ENCODE results near the gene ZNF138. TPM values are rescaled to one million over a fixed set of nuclear protein-coding genes. Genes with fewer than 3 reads are reported as not detected.

The ZNF138 gene
- total RNA-seq = 10 to 100 TPM in 1 of 4 donors, 1 to 10 TPM in 3; 4.5 to 11.6 (median 6.8) TPM

DNA sequence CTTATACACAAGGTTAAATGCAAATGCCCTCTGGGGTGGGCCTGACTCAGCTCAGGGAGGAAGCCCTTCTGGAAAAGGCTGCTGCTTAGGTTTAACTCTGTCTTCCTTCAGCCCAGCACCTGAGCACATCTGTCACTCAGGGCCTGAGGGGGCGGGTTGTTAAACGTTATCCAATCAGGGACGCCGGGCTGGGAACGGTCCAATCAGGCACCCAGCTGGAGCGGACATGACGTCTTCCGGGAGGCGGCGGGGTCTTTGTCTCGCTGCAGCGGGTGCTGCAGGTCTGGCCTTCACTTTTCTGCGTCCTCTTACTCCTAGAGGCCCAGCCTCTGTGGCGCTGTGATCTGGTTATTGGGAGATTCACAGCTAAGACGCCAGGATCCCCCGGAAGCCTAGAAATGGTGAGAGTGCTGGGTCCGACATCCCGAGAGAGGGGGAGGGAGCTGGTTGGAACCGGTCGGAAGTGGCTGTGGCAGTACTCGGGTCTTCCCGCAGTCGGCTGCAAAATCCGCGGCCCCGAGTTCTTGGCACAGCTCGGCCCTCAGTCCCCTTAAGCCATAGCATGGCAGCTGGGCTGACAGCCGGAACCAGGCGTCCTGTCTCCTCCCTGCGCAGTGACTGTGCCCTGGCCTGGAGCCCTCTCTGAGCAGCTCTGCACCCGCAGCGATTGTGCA lies at the start of gene ZNF138:
Gene ZNF138, plus strand, starts transcription at position 258 of the 674 bp plus-strand sequence. Its CDS starts 141 bp downstream, at position 399.
- in situ Hi-C loops (cut with MboI; ENCODE audit: low sequenced_read_pairs in 4 of 4) (loop anchor here in 2 of 4 donors (10.0 to 25.0 kb wide), 2 partner anchors 110 to 482 kb away; partner anchors contain the start of genes ZNF273 (in 2 of the 2) and ZNF736 (in 1 of the 2)), intact Hi-C loops (cut with DNase I; ENCODE audit: low total_unique reads) (loop anchor here (10.0 kb wide), 2 partner anchors 110 to 480 kb away; partner anchors contain the start of genes ZNF273 and ZNF736)
- TF ChIP-seq, protein P1, sequence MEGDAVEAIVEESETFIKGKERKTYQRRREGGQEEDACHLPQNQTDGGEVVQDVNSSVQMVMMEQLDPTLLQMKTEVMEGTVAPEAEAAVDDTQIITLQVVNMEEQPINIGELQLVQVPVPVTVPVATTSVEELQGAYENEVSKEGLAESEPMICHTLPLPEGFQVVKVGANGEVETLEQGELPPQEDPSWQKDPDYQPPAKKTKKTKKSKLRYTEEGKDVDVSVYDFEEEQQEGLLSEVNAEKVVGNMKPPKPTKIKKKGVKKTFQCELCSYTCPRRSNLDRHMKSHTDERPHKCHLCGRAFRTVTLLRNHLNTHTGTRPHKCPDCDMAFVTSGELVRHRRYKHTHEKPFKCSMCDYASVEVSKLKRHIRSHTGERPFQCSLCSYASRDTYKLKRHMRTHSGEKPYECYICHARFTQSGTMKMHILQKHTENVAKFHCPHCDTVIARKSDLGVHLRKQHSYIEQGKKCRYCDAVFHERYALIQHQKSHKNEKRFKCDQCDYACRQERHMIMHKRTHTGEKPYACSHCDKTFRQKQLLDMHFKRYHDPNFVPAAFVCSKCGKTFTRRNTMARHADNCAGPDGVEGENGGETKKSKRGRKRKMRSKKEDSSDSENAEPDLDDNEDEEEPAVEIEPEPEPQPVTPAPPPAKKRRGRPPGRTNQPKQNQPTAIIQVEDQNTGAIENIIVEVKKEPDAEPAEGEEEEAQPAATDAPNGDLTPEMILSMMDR (IDR thresholded peaks at IDR 0.05 in 4 of 5, conservative IDR thresholded peaks at IDR 0.05 in 1 of 5) = peak in 1 of 5 experiments; percentile 25
- TF ChIP-seq POLR2A (IDR thresholded peaks at IDR 0.05) = peak; percentile 53 to 67

DNA sequence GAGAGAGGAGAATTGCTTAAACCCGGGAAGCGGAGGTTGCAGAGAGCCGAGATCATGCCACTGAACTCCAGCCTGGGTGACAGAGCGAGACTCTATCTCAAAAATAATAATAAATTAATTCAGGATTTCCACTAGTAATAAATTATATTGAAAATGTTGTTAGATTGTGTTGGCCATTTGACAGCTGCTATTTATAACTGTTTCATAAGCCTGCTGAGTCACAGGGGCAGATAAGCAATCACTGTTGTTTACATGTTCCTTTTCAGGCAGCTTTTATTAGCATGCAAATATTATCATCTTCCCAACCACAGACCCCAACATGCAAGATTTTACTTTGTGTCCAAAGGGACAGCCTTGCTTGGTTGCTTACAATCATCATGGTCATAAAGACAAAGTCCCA lies 49.5 kb upstream of the ZNF138 start:
- H3K9me3 ChIP-seq = no peaks in the 10 kb centered on the region
- H3K27me3 ChIP-seq = no peaks in the 10 kb centered on the region
- H3K36me3 ChIP-seq = no peaks in the 10 kb centered on the region
- no peaks in the 10 kb centered on the region for H3K4me1 ChIP-seq
- DNase-seq (no peak), ATAC-seq (no peak)
- H3K4me3 ChIP-seq = no peak overlapping the region
- in situ Hi-C loops (cut with MboI; ENCODE audit: low sequenced_read_pairs in 4 of 4) = no loop called here
- intact Hi-C loops (cut with DNase I; ENCODE audit: low total_unique reads) = no loop called here
- H3K27ac ChIP-seq = no peak overlapping the region
- TF ChIP-seq, protein P1 (IDR thresholded peaks at IDR 0.05 in 4 of 5, conservative IDR thresholded peaks at IDR 0.05 in 1 of 5) = no peak
- TF ChIP-seq POLR2A (IDR thresholded peaks at IDR 0.05) = no peak

More for the DNA sequence above, at the start of gene ZNF138:
- peaks cover 6 to 20% of the 10 kb centered on the region in 2 donors for H3K4me1 ChIP-seq
- ATAC-seq (peak; percentile 99 to 100), DNase-seq (peak; percentile 95 to 96)
- H3K9me3 ChIP-seq = no peaks in the 10 kb centered on the region
- peak within 1 kb of the TSS; percentile 71 to 88 (median 82) for H3K27ac ChIP-seq
- peaks cover 0 to 5% of the 10 kb centered on the region in 2 donors for H3K36me3 ChIP-seq
- no peaks in the 10 kb centered on the region for H3K27me3 ChIP-seq
- H3K4me3 ChIP-seq = peak within 1 kb of the TSS; percentile 59 to 97 (median 71)

DNA sequence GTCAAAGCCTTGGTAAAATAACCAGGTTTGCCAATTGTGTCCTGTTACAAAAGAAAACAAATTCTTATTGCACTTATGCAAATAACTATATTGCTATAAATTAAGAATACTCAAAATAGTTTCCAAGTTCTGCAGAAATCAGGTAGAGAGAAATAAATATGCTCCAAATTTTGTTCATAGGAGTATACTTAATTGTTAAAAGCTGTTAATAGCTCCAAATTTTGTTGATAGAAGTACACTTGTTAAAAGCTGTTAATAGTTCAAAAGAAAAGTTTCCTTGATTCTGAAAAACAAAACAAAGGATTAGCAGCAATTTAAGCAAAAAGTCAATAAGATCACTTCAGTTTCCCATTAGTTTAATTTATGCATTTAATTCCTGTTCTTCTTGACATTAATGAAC lies 46.4 kb upstream of the ZNF138 start:
- Histone ChIP-seq H3K9me3 (no peaks in the 10 kb centered on the region), H3K4me3 (no peak overlapping the region), H3K36me3 (no peaks in the 10 kb centered on the region), H3K4me1 (no peaks in the 10 kb centered on the region), H3K27ac (no peak overlapping the region), H3K27me3 (no peaks in the 10 kb centered on the region)
- in situ Hi-C loops (cut with MboI; ENCODE audit: low sequenced_read_pairs in 4 of 4) = no loop called here
- no peak for TF ChIP-seq POLR2A (IDR thresholded peaks at IDR 0.05)
- TF ChIP-seq, protein P1 (IDR thresholded peaks at IDR 0.05 in 4 of 5, conservative IDR thresholded peaks at IDR 0.05 in 1 of 5) = no peak
- ATAC-seq = no peak
- intact Hi-C loops (cut with DNase I; ENCODE audit: low total_unique reads) = no loop called here
- no peak for DNase-seq

DNA sequence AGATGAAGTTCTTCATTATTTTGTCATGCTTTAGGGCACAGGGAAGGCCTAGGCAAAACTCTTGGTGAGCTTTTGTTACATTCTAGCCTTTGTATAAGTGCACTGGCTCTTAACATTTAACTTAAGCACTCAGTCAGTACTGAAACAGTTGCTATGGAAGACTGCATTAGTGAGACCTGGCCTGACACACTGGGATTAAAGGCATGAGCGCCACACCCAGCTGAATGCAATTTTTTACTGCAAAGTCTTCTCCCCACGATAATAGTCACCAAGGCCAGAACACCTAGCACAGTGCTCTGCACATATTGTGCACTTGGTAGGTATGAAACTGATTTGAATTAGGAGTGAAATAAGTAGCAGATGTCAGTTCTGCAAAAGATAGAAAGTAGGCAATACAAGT lies 41.2 kb upstream of the ZNF138 start:
- intact Hi-C loops (cut with DNase I; ENCODE audit: low total_unique reads) = no loop called here
- Histone ChIP-seq H3K27me3 (no peaks in the 10 kb centered on the region), H3K4me1 (no peaks in the 10 kb centered on the region), H3K9me3 (no peaks in the 10 kb centered on the region), H3K4me3 (no peak overlapping the region), H3K36me3 (no peaks in the 10 kb centered on the region), H3K27ac (no peak overlapping the region)
- TF ChIP-seq, protein P1 (IDR thresholded peaks at IDR 0.05 in 4 of 5, conservative IDR thresholded peaks at IDR 0.05 in 1 of 5) = no peak
- no peak for TF ChIP-seq POLR2A (IDR thresholded peaks at IDR 0.05)
- no peak for DNase-seq
- in situ Hi-C loops (cut with MboI; ENCODE audit: low sequenced_read_pairs in 4 of 4) = no loop called here
- ATAC-seq = no peak
